Subcutaneous adipose tissue (tissue), 4 donors: ENCODE results near the gene VGLL3. TPM values are rescaled to one million over a fixed set of nuclear protein-coding genes. Genes with fewer than 3 reads are reported as not detected.

Experiments
- CTCF ChIP-seq: fragments of 450-650 bp; IDR thresholded peaks from one replicate; pipeline ENCODE4 v1.5.1; 2016; ENCODE audit warnings: low read depth, mild to moderate bottlenecking, control low read depth, antibody characterized with exemption, moderate library complexity
- total RNA-seq, 4 donors: library from RNA; depleted of rRNA; stranded (reverse); fragments of >200 nt; gene quantifications; one replicate each; pipeline ENCODE4 v1.1.0, GENCODE V29; 2016

The VGLL3 gene
- total RNA-seq, 4 donors from 2014 or later = 36.0 to 77.1 (median 61.3) TPM

GRCh38 chr3:86976219-86976618 lies 14.7 kb downstream of the VGLL3 start:
- no peak for TF ChIP-seq CTCF

- TF ChIP-seq CTCF = no peak
Measured at GRCh38 chr3:86973440-86973839, 17.5 kb downstream of the VGLL3 start.

- TF ChIP-seq CTCF = no peak
Measured at GRCh38 chr3:86969500-86970189, 21.3 kb downstream of the VGLL3 start.

GRCh38 chr3:86968244-86968932 lies 22.6 kb downstream of the VGLL3 start:
- TF ChIP-seq CTCF = no peak

- TF ChIP-seq CTCF = no peak
Measured at GRCh38 chr3:86967062-86967461, 23.9 kb downstream of the VGLL3 start.

- no peak for TF ChIP-seq CTCF
Measured at GRCh38 chr3:86965166-86965565, 25.8 kb downstream of the VGLL3 start.

GRCh38 chr3:86963611-86964010 lies 27.3 kb downstream of the VGLL3 start:
- no peak for TF ChIP-seq CTCF
